GM21825 (cell line): ENCODE data around the gene TFF1.

Source experiments
- ATAC-seq: cut with Tn5 transposase; IDR thresholded peaks from one replicate; pipeline ENCODE4 v1.9.1; 2021; ENCODE audit warnings: mild to moderate bottlenecking, moderate library complexity; ENCODE audit not compliant: unreplicated experiment

TFF1 gene

DNA sequence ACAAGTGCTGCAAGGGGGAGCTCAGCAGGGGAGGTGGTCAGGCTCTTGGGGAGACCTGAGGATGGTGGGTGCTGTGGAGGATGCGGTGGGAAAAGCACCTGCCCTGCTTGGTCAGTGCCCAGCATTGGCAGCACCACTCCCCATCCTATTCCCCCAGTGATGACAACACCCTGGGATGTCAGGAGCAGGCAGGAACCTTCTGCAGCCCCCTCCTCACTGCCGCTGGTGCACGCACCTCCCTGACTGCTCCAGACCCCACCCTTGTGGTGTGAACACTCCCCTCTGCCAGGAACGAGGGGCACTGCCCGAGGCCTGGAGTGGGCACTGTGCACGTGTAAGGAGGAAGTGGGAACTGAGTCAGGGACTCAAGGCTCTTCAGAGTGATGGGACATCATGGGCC, 17.0 kb upstream of the TFF1 start:
- no peak for ATAC-seq

GRCh38 chr21:42382915-42383314, 16.6 kb upstream of the TFF1 start:
- no peak for ATAC-seq

DNA sequence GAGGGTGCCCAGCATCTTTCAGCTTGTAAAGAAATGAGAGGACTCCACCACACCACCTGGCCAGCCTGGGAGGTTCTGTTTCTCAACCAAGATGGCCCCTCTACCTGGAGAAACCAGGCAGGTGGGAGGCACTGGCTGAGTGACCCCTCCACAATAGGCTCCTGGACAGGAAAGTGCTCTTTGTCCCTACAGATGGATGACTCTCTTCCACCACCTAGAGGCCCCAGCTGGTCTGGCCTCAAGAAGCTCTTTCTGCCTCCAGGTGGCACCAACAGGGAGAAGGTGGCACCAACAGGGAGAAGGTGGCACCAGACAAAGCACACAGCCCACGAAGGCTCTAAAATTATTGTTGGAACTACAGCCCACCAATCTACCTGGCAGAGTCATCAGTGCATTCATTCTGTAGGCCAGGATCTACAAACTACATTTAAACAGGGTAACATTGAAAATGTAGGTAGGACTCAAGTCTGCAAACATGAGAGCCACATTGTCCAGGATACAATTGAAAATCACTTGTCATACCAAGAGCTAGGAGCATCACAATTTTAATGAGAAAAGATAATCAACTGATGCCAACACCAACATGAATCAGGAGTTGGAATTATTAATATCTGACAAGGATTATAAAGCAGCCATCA, 15.1 kb upstream of the TFF1 start:
- no peak for ATAC-seq

- ATAC-seq = no peak
Measured at GRCh38 chr21:42379426-42380215, 13.3 kb upstream of the TFF1 start.

- ATAC-seq = no peak
Measured at GRCh38 chr21:42378418-42378817, 12.1 kb upstream of the TFF1 start.

- ATAC-seq = no peak
Measured at GRCh38 chr21:42377951-42378340, 11.6 kb upstream of the TFF1 start.

DNA sequence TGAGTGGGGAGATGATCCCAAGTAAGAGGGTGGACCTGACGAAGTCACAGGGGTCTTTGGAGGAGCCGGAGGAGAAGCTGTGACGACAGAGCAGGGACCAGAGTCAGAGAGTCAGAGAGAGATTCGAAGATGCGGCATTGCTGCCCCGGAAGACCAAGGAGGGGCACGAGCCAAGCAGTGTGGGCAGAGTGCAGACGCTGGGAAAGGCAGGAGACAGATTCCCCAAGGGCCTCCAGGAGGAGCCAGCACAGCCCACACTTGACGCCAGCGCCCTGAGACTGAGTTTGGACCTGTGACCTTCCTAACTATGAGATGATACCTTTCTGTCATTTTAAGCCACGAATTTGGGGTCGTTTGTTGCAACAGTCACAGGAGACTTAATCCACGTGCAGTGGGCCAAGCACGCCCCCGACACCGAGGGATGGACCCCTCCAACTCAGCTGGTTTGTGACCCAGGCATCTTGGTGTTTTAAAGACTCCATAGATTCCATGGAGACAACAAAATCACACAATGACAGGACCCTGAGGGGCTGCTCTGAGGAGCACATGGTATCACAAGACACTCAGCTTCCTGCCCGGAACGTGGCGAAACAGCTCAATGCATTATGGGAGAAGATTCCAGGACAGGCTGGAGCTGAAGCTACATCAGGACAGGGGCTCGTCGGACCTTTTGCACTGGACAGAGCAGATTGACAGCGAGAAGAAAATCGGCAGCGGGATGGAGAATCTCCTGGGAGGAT, 11.0 kb upstream of the TFF1 start:
- no peak for ATAC-seq

GRCh38 chr21:42376338-42376982, 10.1 kb upstream of the TFF1 start:
- no peak for ATAC-seq

GRCh38 chr21:42375966-42376337, 9.6 kb upstream of the TFF1 start:
- ATAC-seq = no peak

- no peak for ATAC-seq
Measured at GRCh38 chr21:42375506-42375905, 9.2 kb upstream of the TFF1 start.

DNA sequence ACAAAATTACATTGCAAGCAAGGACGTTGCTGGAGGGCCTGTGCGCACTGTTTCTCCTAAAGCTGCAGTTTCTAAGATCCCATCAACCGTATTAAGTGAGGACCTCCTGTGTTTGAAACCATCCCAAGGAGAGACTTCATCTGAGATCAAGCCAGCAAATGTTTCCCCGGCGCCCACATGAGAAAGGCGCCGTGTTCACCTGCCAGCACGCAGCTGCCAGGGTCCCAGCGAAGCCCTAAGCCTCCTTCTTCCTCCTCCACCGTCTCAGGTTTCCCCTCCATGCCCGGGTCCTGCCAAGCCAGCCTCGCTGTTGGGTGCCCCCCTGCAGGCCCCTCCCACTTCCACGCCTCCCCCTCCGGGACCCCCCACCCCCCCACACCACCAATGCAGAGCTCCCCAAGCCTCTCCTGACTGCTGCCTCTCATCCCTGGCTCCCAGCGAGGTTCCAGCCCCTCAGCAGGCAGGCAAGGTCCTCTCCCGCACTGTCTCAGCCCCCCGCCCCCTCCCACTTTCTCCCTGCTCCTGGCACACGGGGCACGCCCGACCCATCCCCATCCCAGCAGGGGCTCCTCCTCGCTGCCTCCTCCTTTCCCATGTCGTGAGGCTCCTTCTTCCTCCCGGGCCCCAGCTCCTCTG, 8.6 kb upstream of the TFF1 start:
- no peak for ATAC-seq

GRCh38 chr21:42374457-42374856, 8.1 kb upstream of the TFF1 start:
- no peak for ATAC-seq

- ATAC-seq = no peak
Measured at GRCh38 chr21:42373908-42374455, 7.6 kb upstream of the TFF1 start.

DNA sequence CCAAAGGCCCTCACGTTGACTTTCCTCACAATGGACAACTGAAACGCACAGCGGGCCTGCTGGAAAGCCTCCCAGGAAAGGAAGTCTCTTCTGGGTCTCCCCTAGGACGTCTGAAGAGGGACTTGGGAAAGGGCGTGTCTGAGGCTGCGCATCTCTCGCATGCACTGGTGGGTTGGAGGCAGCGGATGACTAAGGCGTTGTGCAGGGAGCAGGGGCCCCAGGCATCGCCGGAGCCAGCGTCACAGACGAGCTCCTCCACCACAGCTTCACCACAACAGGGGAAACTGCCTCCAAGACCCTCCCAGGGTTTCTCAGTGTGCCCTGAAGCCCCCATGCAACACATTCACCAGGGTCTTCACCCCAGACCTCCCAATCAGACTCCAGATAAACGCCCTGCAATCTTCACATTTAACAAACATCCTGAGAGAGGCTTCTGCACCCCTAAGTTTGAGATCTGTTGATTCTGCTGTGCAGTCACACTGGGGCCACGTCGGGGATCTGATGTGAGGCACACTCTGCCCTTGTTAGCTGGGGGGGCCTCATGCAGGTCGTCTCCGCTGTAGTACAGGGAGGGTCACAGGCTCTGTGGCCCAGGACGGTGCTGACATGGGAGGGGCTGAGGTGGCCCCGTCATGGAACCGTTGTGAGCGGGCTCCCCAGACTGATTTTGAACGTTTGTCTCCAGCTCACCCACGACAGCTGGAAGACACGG, 7.0 kb upstream of the TFF1 start:
- no peak for ATAC-seq

DNA sequence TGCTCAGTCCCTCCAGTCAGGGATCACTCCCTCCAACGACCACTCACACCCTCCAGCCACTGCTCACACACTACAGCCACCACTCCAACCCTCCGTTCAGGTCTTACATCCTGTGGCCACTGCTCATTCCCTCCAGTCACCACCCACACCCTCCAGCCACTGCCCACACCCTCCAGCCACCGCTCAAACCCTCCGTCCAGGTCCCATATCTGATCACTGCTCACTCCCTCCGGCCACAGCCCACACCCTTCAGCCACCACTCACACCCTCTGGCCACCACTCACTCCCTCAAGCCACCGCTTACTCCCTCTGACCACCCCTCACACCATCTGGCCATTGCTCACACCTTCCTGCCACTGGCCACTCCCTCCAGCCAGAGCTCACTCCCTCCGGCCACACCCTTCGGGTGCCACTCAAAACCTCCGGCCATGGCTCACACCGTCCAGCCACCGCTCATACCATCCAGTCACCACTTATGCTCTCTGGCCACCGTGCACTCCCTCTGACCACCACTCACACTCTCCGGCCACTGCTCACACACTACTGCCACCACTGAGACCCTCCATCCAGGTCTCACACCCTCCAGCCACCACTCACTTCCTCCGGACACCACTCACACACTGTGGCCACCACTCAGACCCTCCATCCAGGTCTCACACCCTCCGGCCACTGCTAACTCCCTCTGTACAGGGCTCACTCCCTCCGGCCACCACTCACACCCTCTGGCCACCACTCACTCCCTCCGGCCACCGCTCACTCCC, 4.7 kb upstream of the TFF1 start:
- no peak for ATAC-seq

GRCh38 chr21:42369821-42370220, 3.5 kb upstream of the TFF1 start:
- ATAC-seq = no peak

- no peak for ATAC-seq
Measured at GRCh38 chr21:42367367-42368165, 1.2 kb upstream of the TFF1 start.

DNA sequence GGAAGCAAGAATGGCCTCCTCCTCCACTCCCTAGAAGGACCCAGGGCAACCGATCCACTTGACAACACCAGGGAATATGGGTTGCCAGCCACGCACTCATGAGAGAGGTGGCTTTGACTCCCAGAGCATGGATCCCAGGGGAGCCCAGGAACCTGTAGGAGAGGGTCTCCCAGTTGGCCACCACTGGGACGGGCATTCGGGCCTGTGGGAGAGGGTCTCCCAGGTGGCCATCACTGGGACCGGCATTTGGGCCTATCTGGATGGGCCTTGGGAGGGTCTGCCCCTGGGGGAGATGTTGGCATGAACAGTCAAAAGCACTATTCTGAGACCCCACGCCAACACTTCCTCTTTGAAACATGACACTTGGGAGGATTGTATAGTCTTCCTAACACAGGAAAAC, 565 bp downstream of the TFF1 start:
- no peak for ATAC-seq
